ENCODE measurements around the gene VIPR2. TPM values are rescaled to one million over a fixed set of nuclear protein-coding genes. Genes with fewer than 3 reads are reported as not detected.

VIPR2 gene
- total and polyA plus RNA-seq, 2 of the 13 experiments (the other 11 are each of a cell fraction or from before 2014, with no cell fraction given): not detected

- TF ChIP-seq FOXM1 (CRISPR knock-in tag; IDR thresholded peaks at IDR 0.05): no peak
- TF ChIP-seq ZNF407 (CRISPR knock-in tag; IDR thresholded peaks at IDR 0.05; ENCODE audit: not compliant biosample characterization): no peak
- no peak for TF ChIP-seq POLR2G (IDR thresholded peaks at IDR 0.05; ENCODE audit: low read depth, low read length)
- no peak for TF ChIP-seq TFE3 (CRISPR knock-in tag; IDR thresholded peaks at IDR 0.05)
- TF ChIP-seq THRA (CRISPR knock-in tag; IDR thresholded peaks at IDR 0.05; ENCODE audit: borderline replicate concordance): 0 out of 2 replicates have a peak, but pooled peaks have one; percentile 27
- TF ChIP-seq GABPA (IDR thresholded peaks at IDR 0.05; ENCODE audit: low read depth, low read length): no peak
- no peak for TF ChIP-seq GABPA (CRISPR knock-in tag; IDR thresholded peaks at IDR 0.05; ENCODE audit: low read depth)
- no peak for TF ChIP-seq ZNF616 (CRISPR knock-in tag; IDR thresholded peaks at IDR 0.05; ENCODE audit: low read depth)
- TF ChIP-seq PAX8 (CRISPR knock-in tag; IDR thresholded peaks at IDR 0.05; ENCODE audit: borderline replicate concordance): no peak
- TF ChIP-seq SALL1 (CRISPR knock-in tag; IDR thresholded peaks at IDR 0.05): peak; percentile 92
- no peak for TF ChIP-seq ZKSCAN5 (CRISPR knock-in tag; IDR thresholded peaks at IDR 0.05)
- TF ChIP-seq ZNF567 (CRISPR knock-in tag; IDR thresholded peaks at IDR 0.05; ENCODE audit: borderline replicate concordance): no peak
- no peak for TF ChIP-seq KDM5A (IDR thresholded peaks at IDR 0.05; ENCODE audit: borderline replicate concordance, low read length)
- no peak for TF ChIP-seq CREM (IDR thresholded peaks at IDR 0.05)
- TF ChIP-seq CREM (CRISPR knock-in tag; IDR thresholded peaks at IDR 0.05): no peak
- TF ChIP-seq ZMYM3 (CRISPR knock-in tag; IDR thresholded peaks at IDR 0.05): 0 out of 2 replicates have a peak, but pooled peaks have one; percentile 12
- TF ChIP-seq ZKSCAN1 (IDR thresholded peaks at IDR 0.05; ENCODE audit: low read length): no peak
- TF ChIP-seq REPIN1 (CRISPR knock-in tag; IDR thresholded peaks at IDR 0.05; ENCODE audit: borderline replicate concordance, low read depth): no peak
- TF ChIP-seq ZBTB38 (CRISPR knock-in tag; IDR thresholded peaks at IDR 0.05): no peak
- TF ChIP-seq ZNF317 (CRISPR knock-in tag; IDR thresholded peaks at IDR 0.05): 0 out of 2 replicates have a peak, but pooled peaks have one; percentile 50
- no peak for TF ChIP-seq SOX13 (IDR thresholded peaks at IDR 0.05)
- no peak for TF ChIP-seq SOX13 (CRISPR knock-in tag; conservative IDR thresholded peaks at IDR 0.05 in 1 of 2, IDR thresholded peaks at IDR 0.05 in 1 of 2)
These were observed 10.7 kb upstream of the VIPR2 start (continued) for GRCh38 chr7:159155410-159155809.
